ENCODE data around the gene DYNC1H1. TPM values are rescaled to one million over a fixed set of nuclear protein-coding genes. Genes with fewer than 3 reads are reported as not detected.

Gene DYNC1H1
- total and polyA plus RNA-seq, 2 of the 13 experiments (the other 11 are each of a cell fraction or from before 2014, with no cell fraction given), result 74.4 to 239 TPM

GRCh38 chr14:102086972-102087761 lies 122.8 kb downstream of the DYNC1H1 start, which contains the start of gene HSP90AA1 (continued):
- TF ChIP-seq ZNF138 (CRISPR knock-in tag; IDR thresholded peaks at IDR 0.05; ENCODE audit: low read depth), result peak; percentile 8; the same call in 1 of the 2 replicates
- TF ChIP-seq ZNF564 (CRISPR knock-in tag; IDR thresholded peaks at IDR 0.05), result peak; percentile 77; the same call in 1 of the 2 replicates
- peak; percentile 23; the same call in 1 of the 2 replicates for TF ChIP-seq ZNF556 (CRISPR knock-in tag; IDR thresholded peaks at IDR 0.05; ENCODE audit: borderline replicate concordance)
- 0 out of 2 replicates have a peak, but pooled peaks have one; percentile 28 for TF ChIP-seq PREB (CRISPR knock-in tag; IDR thresholded peaks at IDR 0.05)
- TF ChIP-seq ZNF574 (CRISPR knock-in tag; IDR thresholded peaks at IDR 0.05), result peak; percentile 52
- no peak for TF ChIP-seq SRSF4 (IDR thresholded peaks at IDR 0.05; ENCODE audit: low read depth, low read length, poor library complexity, severe bottlenecking)
- no peak for TF ChIP-seq GATAD2A (CRISPR knock-in tag; IDR thresholded peaks at IDR 0.05)
- TF ChIP-seq AGO2 (optimal IDR thresholded peaks at IDR 0.05; ENCODE audit: low read depth, low read length), result peak; percentile 84
- TF ChIP-seq ZNF431 (CRISPR knock-in tag; IDR thresholded peaks at IDR 0.05; ENCODE audit: borderline replicate concordance, low read depth), result no peak; the same call in 1 of the 2 replicates
- TF ChIP-seq ZNF768 (CRISPR knock-in tag; IDR thresholded peaks at IDR 0.05), result peak; percentile 63; the same call in 1 of the 2 replicates
- peak; percentile 57; the same call in 1 of the 2 replicates for TF ChIP-seq IKZF5 (CRISPR knock-in tag; IDR thresholded peaks at IDR 0.05)
- no peak for TF ChIP-seq GTF3A (CRISPR knock-in tag; conservative IDR thresholded peaks at IDR 0.05)
- peak; percentile 59 for TF ChIP-seq CEBPG (CRISPR knock-in tag; IDR thresholded peaks at IDR 0.05)
- peak; percentile 30; the same call in 1 of the 2 replicates for TF ChIP-seq ARID5B (CRISPR knock-in tag; IDR thresholded peaks at IDR 0.05)
- no peak for TF ChIP-seq TFAP4 (IDR thresholded peaks at IDR 0.05; ENCODE audit: borderline replicate concordance, low read depth)
- peak; percentile 67; the same call in 1 of the 2 replicates for TF ChIP-seq ZNF441 (CRISPR knock-in tag; IDR thresholded peaks at IDR 0.05; ENCODE audit: borderline replicate concordance)
- TF ChIP-seq RFX5 (IDR thresholded peaks at IDR 0.05; ENCODE audit: low read depth, low read length), result no peak
